ENCODE data around the gene HPCAL4.

- TF ChIP-seq CTCF (IDR thresholded peaks at IDR 0.05): no peak
- no peak for TF ChIP-seq EZH2phosphoT487 (IDR thresholded peaks at IDR 0.05)
Observed at GRCh38 chr1:39721664-39722063, 30.4 kb upstream of the HPCAL4 start.

Data from neural progenitor cell (in vitro differentiated cells).